Activated naive CD8-positive, alpha-beta T cell treated with anti-CD3 and anti-CD28 coated beads for 36 hours (primary cell): ENCODE measurements around the gene AP3B1. TPM values are rescaled to one million over a fixed set of nuclear protein-coding genes. Genes with fewer than 3 reads are reported as not detected.

ENCODE experiments used
- DNase-seq: peaks from one replicate; pipeline ENCODE4 v3.0.0; 2021
- H3K27ac Mint-ChIP-seq: one replicate; pipeline ENCODE4 v1.8.0; 2022; ENCODE audit warnings: mild to moderate bottlenecking, moderate library complexity, mixed read lengths
- H3K27me3 Mint-ChIP-seq: one replicate; pipeline ENCODE4 v1.8.0; 2022; ENCODE audit warnings: mild to moderate bottlenecking, mixed read lengths
- H3K36me3 Mint-ChIP-seq: one replicate; pipeline ENCODE4 v1.8.0; 2021; ENCODE audit warnings: mild to moderate bottlenecking, mixed read lengths
- H3K4me1 Mint-ChIP-seq: one replicate; pipeline ENCODE4 v1.8.0; 2021; ENCODE audit warnings: mixed read lengths
- H3K4me3 Mint-ChIP-seq: one replicate; pipeline ENCODE4 v1.8.0; 2022; ENCODE audit warnings: mild to moderate bottlenecking, moderate library complexity, mixed read lengths
- H3K9me3 Mint-ChIP-seq: one replicate; pipeline ENCODE4 v1.8.0; 2022; ENCODE audit warnings: mixed read lengths
- total RNA-seq, 2 experiments: library from RNA; stranded (reverse); gene quantifications; one replicate each; pipeline ENCODE4 v1.2.3, GENCODE V29; 2021

AP3B1 gene
- total RNA-seq, 2 experiments from 2014 or later, result 36.6 to 36.7 TPM

- Mint-ChIP-seq H3K9me3 (no peaks in the 10 kb centered on the region), H3K36me3 (no peaks in the 10 kb centered on the region), H3K4me3 (no peak overlapping the region), H3K4me1 (no peaks in the 10 kb centered on the region), H3K27ac (no peak overlapping the region), H3K27me3 (no peaks in the 10 kb centered on the region)
- no peak for DNase-seq
Measured at GRCh38 chr5:78009937-78010527, 284.5 kb downstream of the AP3B1 start.

- no peaks in the 10 kb centered on the region for H3K9me3 Mint-ChIP-seq
- DNase-seq, result no peak
Measured at GRCh38 chr5:78008356-78008967, 286.0 kb downstream of the AP3B1 start.

GRCh38 chr5:78007233-78007632 lies 287.3 kb downstream of the AP3B1 start:
- Mint-ChIP-seq H3K9me3 (no peaks in the 10 kb centered on the region), H3K36me3 (no peaks in the 10 kb centered on the region), H3K27me3 (no peaks in the 10 kb centered on the region), H3K27ac (no peak overlapping the region), H3K4me3 (no peak overlapping the region), H3K4me1 (no peaks in the 10 kb centered on the region)
- no peak for DNase-seq

More at GRCh38 chr5:78008356-78008967, 286.0 kb downstream of the AP3B1 start:
- H3K27ac Mint-ChIP-seq, result no peak overlapping the region
- no peaks in the 10 kb centered on the region for H3K36me3 Mint-ChIP-seq
- no peaks in the 10 kb centered on the region for H3K4me1 Mint-ChIP-seq
- no peaks in the 10 kb centered on the region for H3K27me3 Mint-ChIP-seq
- H3K4me3 Mint-ChIP-seq, result no peak overlapping the region

GRCh38 chr5:78006449-78006848 lies 288.0 kb downstream of the AP3B1 start:
- H3K27me3 Mint-ChIP-seq, result no peaks in the 10 kb centered on the region
- no peak for DNase-seq
- H3K4me3 Mint-ChIP-seq, result no peak overlapping the region
- no peaks in the 10 kb centered on the region for H3K4me1 Mint-ChIP-seq
- no peaks in the 10 kb centered on the region for H3K9me3 Mint-ChIP-seq
- no peak overlapping the region for H3K27ac Mint-ChIP-seq
- H3K36me3 Mint-ChIP-seq, result no peaks in the 10 kb centered on the region

GRCh38 chr5:78005021-78005785 lies 289.3 kb downstream of the AP3B1 start:
- no peak for DNase-seq
- Mint-ChIP-seq H3K27me3 (no peaks in the 10 kb centered on the region), H3K4me3 (no peak overlapping the region), H3K9me3 (no peaks in the 10 kb centered on the region), H3K4me1 (no peaks in the 10 kb centered on the region), H3K36me3 (peaks cover 1% of the 10 kb centered on the region), H3K27ac (no peak overlapping the region)

- Mint-ChIP-seq H3K4me1 (no peaks in the 10 kb centered on the region), H3K36me3 (peaks cover 4% of the 10 kb centered on the region), H3K4me3 (no peak overlapping the region), H3K27ac (no peak overlapping the region), H3K27me3 (no peaks in the 10 kb centered on the region), H3K9me3 (no peaks in the 10 kb centered on the region)
- DNase-seq, result no peak
Measured at GRCh38 chr5:78004559-78004958, 289.9 kb downstream of the AP3B1 start.

- H3K27ac Mint-ChIP-seq, result no peak overlapping the region
- no peaks in the 10 kb centered on the region for H3K4me1 Mint-ChIP-seq
Measured at GRCh38 chr5:78003919-78004318, 290.6 kb downstream of the AP3B1 start.

GRCh38 chr5:78003450-78003849 lies 291.0 kb downstream of the AP3B1 start:
- no peak overlapping the region for H3K4me3 Mint-ChIP-seq
- no peaks in the 10 kb centered on the region for H3K9me3 Mint-ChIP-seq
- H3K36me3 Mint-ChIP-seq, result peaks cover 9% of the 10 kb centered on the region
- no peaks in the 10 kb centered on the region for H3K27me3 Mint-ChIP-seq
- no peak for DNase-seq
- H3K4me1 Mint-ChIP-seq, result no peaks in the 10 kb centered on the region
- no peak overlapping the region for H3K27ac Mint-ChIP-seq

More at GRCh38 chr5:78003919-78004318, 290.6 kb downstream of the AP3B1 start:
- H3K36me3 Mint-ChIP-seq, result peaks cover 8% of the 10 kb centered on the region
- no peaks in the 10 kb centered on the region for H3K9me3 Mint-ChIP-seq
- no peaks in the 10 kb centered on the region for H3K27me3 Mint-ChIP-seq
- DNase-seq, result no peak
- H3K4me3 Mint-ChIP-seq, result no peak overlapping the region

- no peak overlapping the region for H3K4me3 Mint-ChIP-seq
- no peak overlapping the region for H3K27ac Mint-ChIP-seq
- no peaks in the 10 kb centered on the region for H3K9me3 Mint-ChIP-seq
- H3K4me1 Mint-ChIP-seq, result no peaks in the 10 kb centered on the region
- H3K27me3 Mint-ChIP-seq, result no peaks in the 10 kb centered on the region
- no peak for DNase-seq
- peaks cover 9% of the 10 kb centered on the region for H3K36me3 Mint-ChIP-seq
Measured at GRCh38 chr5:78002690-78003089, 291.8 kb downstream of the AP3B1 start.

- no peak overlapping the region for H3K4me3 Mint-ChIP-seq
- no peak overlapping the region for H3K27ac Mint-ChIP-seq
- no peaks in the 10 kb centered on the region for H3K4me1 Mint-ChIP-seq
Measured at GRCh38 chr5:78001197-78001596, 293.3 kb downstream of the AP3B1 start.

GRCh38 chr5:78000191-78000590 lies 294.3 kb downstream of the AP3B1 start:
- H3K27me3 Mint-ChIP-seq, result no peaks in the 10 kb centered on the region
- H3K9me3 Mint-ChIP-seq, result no peaks in the 10 kb centered on the region
- peaks cover 11% of the 10 kb centered on the region for H3K36me3 Mint-ChIP-seq
- no peak for DNase-seq
- H3K4me3 Mint-ChIP-seq, result no peak overlapping the region
- no peak overlapping the region for H3K27ac Mint-ChIP-seq
- no peaks in the 10 kb centered on the region for H3K4me1 Mint-ChIP-seq

More at GRCh38 chr5:78001197-78001596, 293.3 kb downstream of the AP3B1 start:
- peaks cover 11% of the 10 kb centered on the region for H3K36me3 Mint-ChIP-seq
- no peak for DNase-seq
- H3K27me3 Mint-ChIP-seq, result no peaks in the 10 kb centered on the region
- H3K9me3 Mint-ChIP-seq, result no peaks in the 10 kb centered on the region

- no peak for DNase-seq
- H3K27me3 Mint-ChIP-seq, result no peaks in the 10 kb centered on the region
- H3K4me1 Mint-ChIP-seq, result no peaks in the 10 kb centered on the region
- no peaks in the 10 kb centered on the region for H3K9me3 Mint-ChIP-seq
- no peak overlapping the region for H3K4me3 Mint-ChIP-seq
- peaks cover 11% of the 10 kb centered on the region for H3K36me3 Mint-ChIP-seq
- no peak overlapping the region for H3K27ac Mint-ChIP-seq
Measured at GRCh38 chr5:77999399-77999798, 295.1 kb downstream of the AP3B1 start.

- DNase-seq, result no peak
- peaks cover 11% of the 10 kb centered on the region for H3K36me3 Mint-ChIP-seq
- no peaks in the 10 kb centered on the region for H3K9me3 Mint-ChIP-seq
Measured at GRCh38 chr5:77996943-77997342, 297.6 kb downstream of the AP3B1 start.

GRCh38 chr5:77995793-77996409 lies 298.6 kb downstream of the AP3B1 start:
- H3K4me1 Mint-ChIP-seq, result no peaks in the 10 kb centered on the region
- no peaks in the 10 kb centered on the region for H3K9me3 Mint-ChIP-seq
- no peaks in the 10 kb centered on the region for H3K27me3 Mint-ChIP-seq
- H3K27ac Mint-ChIP-seq, result no peak overlapping the region
- DNase-seq, result no peak
- peaks cover 11% of the 10 kb centered on the region for H3K36me3 Mint-ChIP-seq
- no peak overlapping the region for H3K4me3 Mint-ChIP-seq

More at GRCh38 chr5:77996943-77997342, 297.6 kb downstream of the AP3B1 start:
- Mint-ChIP-seq H3K4me3 (no peak overlapping the region), H3K4me1 (no peaks in the 10 kb centered on the region), H3K27ac (no peak overlapping the region), H3K27me3 (no peaks in the 10 kb centered on the region)

- peaks cover 7% of the 10 kb centered on the region for H3K36me3 Mint-ChIP-seq
- no peaks in the 10 kb centered on the region for H3K9me3 Mint-ChIP-seq
- no peaks in the 10 kb centered on the region for H3K4me1 Mint-ChIP-seq
- H3K4me3 Mint-ChIP-seq, result no peak overlapping the region
- no peaks in the 10 kb centered on the region for H3K27me3 Mint-ChIP-seq
- H3K27ac Mint-ChIP-seq, result no peak overlapping the region
- DNase-seq, result no peak
Measured at GRCh38 chr5:77994943-77995342, 299.6 kb downstream of the AP3B1 start.
